GM23338 (cell line): ENCODE results near the gene DUSP7. TPM values are rescaled to one million over a fixed set of nuclear protein-coding genes. Genes with fewer than 3 reads are reported as not detected.
A peak's percentile ranks its signal among the peaks of the same experiment; 100 is the strongest.

ENCODE experiments used
- ATAC-seq: fragments of 200-7000 bp; cut with Tn5 transposase; 3 replicates; pipeline ENCODE4 v1.9.1; 2020
- DNase-seq: peaks from one replicate; pipeline ENCODE4 v3.0.0-alpha.2; 2015; ENCODE audit warnings: low spot score
- H2AFZ ChIP-seq: fragments of 200-600 bp; sonication (generic); 2 replicates; pipeline ENCODE4 v1.8.0; 2016; ENCODE audit warnings: antibody characterized with exemption, mild to moderate bottlenecking, moderate library complexity
- H3F3A ChIP-seq: fragments of 200-600 bp; sonication (generic); replicated peaks from 2 replicates; pipeline ENCODE4 v1.8.0; 2017; ENCODE audit warnings: antibody characterized with exemption, mixed run types, low read depth
- H3K27ac ChIP-seq: fragments of 200-600 bp; sonication (generic); 2 replicates; pipeline ENCODE4 v1.6.1; 2016; ENCODE audit warnings: low read depth
- H3K27me3 ChIP-seq: fragments of 200-600 bp; sonication (generic); 2 replicates; pipeline ENCODE4 v1.8.0; 2016; ENCODE audit warnings: mild to moderate bottlenecking, mixed run types, moderate library complexity; ENCODE audit not compliant: insufficient read depth
- H3K36me3 ChIP-seq: fragments of 200-600 bp; sonication (generic); 2 replicates; pipeline ENCODE4 v1.8.0; 2016; ENCODE audit warnings: mild to moderate bottlenecking; ENCODE audit not compliant: insufficient read depth
- H3K4me1 ChIP-seq: fragments of 200-600 bp; sonication (generic); 2 replicates; pipeline ENCODE4 v1.8.0; 2016; ENCODE audit warnings: mild to moderate bottlenecking, moderate library complexity; ENCODE audit not compliant: insufficient read depth
- H3K4me2 ChIP-seq: fragments of 200-600 bp; sonication (generic); 2 replicates; pipeline ENCODE4 v1.7.1; 2017; ENCODE audit warnings: mixed run types
- H3K4me3 ChIP-seq: fragments of 200-600 bp; sonication (generic); 2 replicates; pipeline ENCODE4 v1.6.1; 2016; ENCODE audit warnings: mixed run types
- H3K79me2 ChIP-seq: fragments of 200-600 bp; sonication (generic); replicated peaks from 2 replicates; pipeline ENCODE4 v1.8.0; 2017; ENCODE audit warnings: mild to moderate bottlenecking; ENCODE audit not compliant: insufficient read depth
- H3K9me2 ChIP-seq: fragments of 200-600 bp; sonication (generic); 2 replicates; pipeline ENCODE4 v1.8.0; 2017; ENCODE audit not compliant: insufficient read depth
- H4K20me1 ChIP-seq: fragments of 200-600 bp; sonication (generic); replicated peaks from 2 replicates; pipeline ENCODE4 v1.8.0; 2017; ENCODE audit warnings: mild to moderate bottlenecking; ENCODE audit not compliant: insufficient read depth
- H3K27ac Mint-ChIP-seq: 2 replicates; pipeline ENCODE4 v1.8.0; 2020; ENCODE audit warnings: inconsistent platforms, mild to moderate bottlenecking, moderate library complexity, mixed read lengths
- H3K27me3 Mint-ChIP-seq: 3 replicates; pipeline ENCODE4 v1.8.0; 2022; ENCODE audit warnings: low read depth, mild to moderate bottlenecking, moderate library complexity, mixed read lengths, inconsistent platforms; ENCODE audit not compliant: insufficient read depth, poor library complexity
- H3K36me3 Mint-ChIP-seq: 3 replicates; pipeline ENCODE4 v1.8.0; 2021; ENCODE audit warnings: low read depth, mild to moderate bottlenecking, inconsistent platforms, moderate library complexity, mixed read lengths
- H3K4me1 Mint-ChIP-seq: 3 replicates; pipeline ENCODE4 v1.8.0; 2020; ENCODE audit warnings: mild to moderate bottlenecking, inconsistent platforms, mixed read lengths
- H3K4me3 Mint-ChIP-seq: 3 replicates; pipeline ENCODE4 v1.8.0; 2021; ENCODE audit warnings: moderate library complexity, mild to moderate bottlenecking, inconsistent platforms, mixed read lengths
- H3K9me3 Mint-ChIP-seq: 3 replicates; pipeline ENCODE4 v1.8.0; 2020; ENCODE audit warnings: moderate library complexity, mild to moderate bottlenecking, inconsistent platforms, mixed read lengths
- NANOG ChIP-seq: IDR thresholded peaks from 2 replicates; pipeline ENCODE4 v1.6.1; 2016; ENCODE audit warnings: antibody characterized with exemption, borderline replicate concordance
- polyA plus RNA-seq: library from polyadenylated mRNA; unstranded; fragments of >200 nt; fragmentation: Nextera tagmentation; extraction: Ambion mirVana; gene quantifications from 2 replicates; pipeline ENCODE4 v1.2.1, GENCODE V29; 2016
- total RNA-seq: library from RNA; depleted of rRNA; stranded (reverse); fragments of >200 nt; shearing (Covaris generic); gene quantifications from 2 replicates; pipeline ENCODE4 v1.2.3, GENCODE V29; 2014
- TF ChIP-seq, protein P1 (sequence below), 2 experiments: fragments of 200-600 bp in 1 of 2; sonication (generic) in 1 of 2; conservative IDR thresholded peaks; 2 replicates each; pipeline versions ENCODE4 v1.5.1 to v1.6.1; 2016 to 2017; ENCODE audit warnings: antibody characterized with exemption in 2 of 2, low read depth in 2 of 2, mild to moderate bottlenecking in 2 of 2, moderate library complexity in 1 of 2
- TF ChIP-seq, protein P2 (sequence below): fragments of 250-450 bp; sonication (Bioruptor Pico); IDR thresholded peaks from 2 replicates; pipeline ENCODE4 v1.5.0; 2020; ENCODE audit warnings: mild to moderate bottlenecking, moderate library complexity
- TF ChIP-seq, protein P3 (sequence below): IDR thresholded peaks from one replicate; pipeline ENCODE4 v1.6.1; 2018; ENCODE audit warnings: antibody characterized with exemption; ENCODE audit not compliant: unreplicated experiment

DUSP7 gene
- total and polyA plus RNA-seq, 2 experiments from 2014 or later, result 5.6 to 14.7 TPM

DNA sequence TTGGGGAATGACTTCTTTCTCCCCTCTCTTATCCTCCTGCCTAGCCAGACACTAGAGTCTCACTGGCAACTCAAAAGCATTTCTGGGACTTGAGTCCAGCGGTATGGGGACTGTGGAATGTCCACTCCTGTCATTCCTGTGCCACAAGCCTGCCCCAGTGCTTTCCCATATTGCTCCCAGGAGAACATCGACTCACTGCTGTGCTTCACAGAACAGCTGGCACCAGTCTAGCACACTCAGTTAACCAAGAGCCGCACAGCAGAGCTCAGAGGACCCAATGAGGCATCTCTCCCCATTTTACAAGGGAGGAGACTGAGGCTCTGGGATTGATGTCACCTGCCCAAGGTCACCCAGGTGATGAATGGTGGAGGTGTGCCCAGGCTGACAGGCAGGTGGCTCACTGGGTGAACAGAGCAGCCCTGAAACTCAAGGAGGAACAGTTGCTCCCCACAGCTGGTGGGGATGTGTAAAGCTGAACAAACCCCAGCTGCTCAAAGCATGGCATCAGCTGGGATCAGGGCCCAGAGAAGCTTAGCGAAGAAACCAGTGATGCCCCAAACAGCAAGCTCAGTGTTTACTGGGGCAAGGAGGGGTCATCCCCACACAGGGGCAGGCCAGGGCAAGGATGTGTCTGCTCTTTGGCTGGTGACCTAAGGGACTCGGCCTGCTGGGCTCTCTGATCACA is 35.4 kb upstream of the DUSP7 start (continued):
- TF ChIP-seq, protein P1, sequence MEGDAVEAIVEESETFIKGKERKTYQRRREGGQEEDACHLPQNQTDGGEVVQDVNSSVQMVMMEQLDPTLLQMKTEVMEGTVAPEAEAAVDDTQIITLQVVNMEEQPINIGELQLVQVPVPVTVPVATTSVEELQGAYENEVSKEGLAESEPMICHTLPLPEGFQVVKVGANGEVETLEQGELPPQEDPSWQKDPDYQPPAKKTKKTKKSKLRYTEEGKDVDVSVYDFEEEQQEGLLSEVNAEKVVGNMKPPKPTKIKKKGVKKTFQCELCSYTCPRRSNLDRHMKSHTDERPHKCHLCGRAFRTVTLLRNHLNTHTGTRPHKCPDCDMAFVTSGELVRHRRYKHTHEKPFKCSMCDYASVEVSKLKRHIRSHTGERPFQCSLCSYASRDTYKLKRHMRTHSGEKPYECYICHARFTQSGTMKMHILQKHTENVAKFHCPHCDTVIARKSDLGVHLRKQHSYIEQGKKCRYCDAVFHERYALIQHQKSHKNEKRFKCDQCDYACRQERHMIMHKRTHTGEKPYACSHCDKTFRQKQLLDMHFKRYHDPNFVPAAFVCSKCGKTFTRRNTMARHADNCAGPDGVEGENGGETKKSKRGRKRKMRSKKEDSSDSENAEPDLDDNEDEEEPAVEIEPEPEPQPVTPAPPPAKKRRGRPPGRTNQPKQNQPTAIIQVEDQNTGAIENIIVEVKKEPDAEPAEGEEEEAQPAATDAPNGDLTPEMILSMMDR (conservative IDR thresholded peaks at IDR 0.05; ENCODE audit: low read depth in 2 of 2), result no peak
- TF ChIP-seq, protein P2, sequence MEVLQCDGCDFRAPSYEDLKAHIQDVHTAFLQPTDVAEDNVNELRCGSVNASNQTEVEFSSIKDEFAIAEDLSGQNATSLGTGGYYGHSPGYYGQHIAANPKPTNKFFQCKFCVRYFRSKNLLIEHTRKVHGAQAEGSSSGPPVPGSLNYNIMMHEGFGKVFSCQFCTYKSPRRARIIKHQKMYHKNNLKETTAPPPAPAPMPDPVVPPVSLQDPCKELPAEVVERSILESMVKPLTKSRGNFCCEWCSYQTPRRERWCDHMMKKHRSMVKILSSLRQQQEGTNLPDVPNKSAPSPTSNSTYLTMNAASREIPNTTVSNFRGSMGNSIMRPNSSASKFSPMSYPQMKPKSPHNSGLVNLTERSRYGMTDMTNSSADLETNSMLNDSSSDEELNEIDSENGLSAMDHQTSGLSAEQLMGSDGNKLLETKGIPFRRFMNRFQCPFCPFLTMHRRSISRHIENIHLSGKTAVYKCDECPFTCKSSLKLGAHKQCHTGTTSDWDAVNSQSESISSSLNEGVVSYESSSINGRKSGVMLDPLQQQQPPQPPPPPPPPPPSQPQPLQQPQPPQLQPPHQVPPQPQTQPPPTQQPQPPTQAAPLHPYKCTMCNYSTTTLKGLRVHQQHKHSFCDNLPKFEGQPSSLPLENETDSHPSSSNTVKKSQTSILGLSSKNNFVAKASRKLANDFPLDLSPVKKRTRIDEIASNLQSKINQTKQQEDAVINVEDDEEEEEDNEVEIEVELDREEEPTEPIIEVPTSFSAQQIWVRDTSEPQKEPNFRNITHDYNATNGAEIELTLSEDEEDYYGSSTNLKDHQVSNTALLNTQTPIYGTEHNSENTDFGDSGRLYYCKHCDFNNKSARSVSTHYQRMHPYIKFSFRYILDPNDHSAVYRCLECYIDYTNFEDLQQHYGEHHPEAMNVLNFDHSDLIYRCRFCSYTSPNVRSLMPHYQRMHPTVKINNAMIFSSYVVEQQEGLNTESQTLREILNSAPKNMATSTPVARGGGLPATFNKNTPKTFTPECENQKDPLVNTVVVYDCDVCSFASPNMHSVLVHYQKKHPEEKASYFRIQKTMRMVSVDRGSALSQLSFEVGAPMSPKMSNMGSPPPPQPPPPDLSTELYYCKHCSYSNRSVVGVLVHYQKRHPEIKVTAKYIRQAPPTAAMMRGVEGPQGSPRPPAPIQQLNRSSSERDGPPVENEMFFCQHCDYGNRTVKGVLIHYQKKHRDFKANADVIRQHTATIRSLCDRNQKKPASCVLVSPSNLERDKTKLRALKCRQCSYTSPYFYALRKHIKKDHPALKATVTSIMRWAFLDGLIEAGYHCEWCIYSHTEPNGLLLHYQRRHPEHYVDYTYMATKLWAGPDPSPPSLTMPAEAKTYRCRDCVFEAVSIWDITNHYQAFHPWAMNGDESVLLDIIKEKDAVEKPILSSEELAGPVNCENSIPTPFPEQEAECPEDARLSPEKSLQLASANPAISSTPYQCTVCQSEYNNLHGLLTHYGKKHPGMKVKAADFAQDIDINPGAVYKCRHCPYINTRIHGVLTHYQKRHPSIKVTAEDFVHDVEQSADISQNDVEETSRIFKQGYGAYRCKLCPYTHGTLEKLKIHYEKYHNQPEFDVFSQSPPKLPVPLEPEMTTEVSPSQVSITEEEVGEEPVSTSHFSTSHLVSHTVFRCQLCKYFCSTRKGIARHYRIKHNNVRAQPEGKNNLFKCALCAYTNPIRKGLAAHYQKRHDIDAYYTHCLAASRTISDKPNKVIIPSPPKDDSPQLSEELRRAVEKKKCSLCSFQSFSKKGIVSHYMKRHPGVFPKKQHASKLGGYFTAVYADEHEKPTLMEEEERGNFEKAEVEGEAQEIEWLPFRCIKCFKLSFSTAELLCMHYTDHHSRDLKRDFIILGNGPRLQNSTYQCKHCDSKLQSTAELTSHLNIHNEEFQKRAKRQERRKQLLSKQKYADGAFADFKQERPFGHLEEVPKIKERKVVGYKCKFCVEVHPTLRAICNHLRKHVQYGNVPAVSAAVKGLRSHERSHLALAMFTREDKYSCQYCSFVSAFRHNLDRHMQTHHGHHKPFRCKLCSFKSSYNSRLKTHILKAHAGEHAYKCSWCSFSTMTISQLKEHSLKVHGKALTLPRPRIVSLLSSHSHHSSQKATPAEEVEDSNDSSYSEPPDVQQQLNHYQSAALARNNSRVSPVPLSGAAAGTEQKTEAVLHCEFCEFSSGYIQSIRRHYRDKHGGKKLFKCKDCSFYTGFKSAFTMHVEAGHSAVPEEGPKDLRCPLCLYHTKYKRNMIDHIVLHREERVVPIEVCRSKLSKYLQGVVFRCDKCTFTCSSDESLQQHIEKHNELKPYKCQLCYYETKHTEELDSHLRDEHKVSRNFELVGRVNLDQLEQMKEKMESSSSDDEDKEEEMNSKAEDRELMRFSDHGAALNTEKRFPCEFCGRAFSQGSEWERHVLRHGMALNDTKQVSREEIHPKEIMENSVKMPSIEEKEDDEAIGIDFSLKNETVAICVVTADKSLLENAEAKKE, result no peak
- TF ChIP-seq NANOG, result no peak

DNA sequence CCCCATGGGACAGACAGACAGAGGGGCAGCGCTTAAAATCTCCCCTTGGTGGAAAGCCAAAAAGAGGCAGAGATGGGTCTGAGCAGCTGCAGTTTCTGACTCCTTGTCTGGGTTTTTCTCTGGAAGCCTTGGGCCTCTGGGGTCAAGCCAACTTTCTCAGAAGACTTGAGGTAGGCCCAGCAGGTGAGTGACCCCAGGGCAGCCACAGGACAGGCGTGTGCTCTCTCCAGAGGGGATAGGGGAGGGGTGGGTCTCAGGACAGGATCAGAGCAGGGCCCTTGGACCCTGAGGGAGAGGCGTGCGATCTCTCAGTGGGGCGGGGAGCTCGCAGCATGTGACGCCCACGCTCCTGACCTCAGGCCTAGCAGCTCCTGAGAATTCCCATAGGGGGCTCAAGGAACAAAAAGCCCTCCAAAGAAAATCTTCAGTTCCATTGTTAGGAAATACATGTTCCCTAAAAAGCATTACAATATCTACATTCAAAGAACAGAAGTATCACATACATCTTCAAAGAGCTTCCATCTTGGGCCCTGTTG is 34.6 kb upstream of the DUSP7 start:
- Histone ChIP-seq H3K27ac (no peak overlapping the region), H3K4me1 (no peaks in the 10 kb centered on the region), H3F3A (no peaks in the 10 kb centered on the region), H3K27me3 (no peaks in the 10 kb centered on the region), H3K79me2 (no peaks in the 10 kb centered on the region), H3K4me3 (no peak overlapping the region), H3K4me2 (no peak overlapping the region), H2AFZ (no peak overlapping the region), H3K36me3 (no peaks in the 10 kb centered on the region; the same call in 1 of the 2 replicates), H4K20me1 (no peaks in the 10 kb centered on the region; the same call in 1 of the 2 replicates), H3K9me2 (no peaks in the 10 kb centered on the region)
- TF ChIP-seq, protein P3, sequence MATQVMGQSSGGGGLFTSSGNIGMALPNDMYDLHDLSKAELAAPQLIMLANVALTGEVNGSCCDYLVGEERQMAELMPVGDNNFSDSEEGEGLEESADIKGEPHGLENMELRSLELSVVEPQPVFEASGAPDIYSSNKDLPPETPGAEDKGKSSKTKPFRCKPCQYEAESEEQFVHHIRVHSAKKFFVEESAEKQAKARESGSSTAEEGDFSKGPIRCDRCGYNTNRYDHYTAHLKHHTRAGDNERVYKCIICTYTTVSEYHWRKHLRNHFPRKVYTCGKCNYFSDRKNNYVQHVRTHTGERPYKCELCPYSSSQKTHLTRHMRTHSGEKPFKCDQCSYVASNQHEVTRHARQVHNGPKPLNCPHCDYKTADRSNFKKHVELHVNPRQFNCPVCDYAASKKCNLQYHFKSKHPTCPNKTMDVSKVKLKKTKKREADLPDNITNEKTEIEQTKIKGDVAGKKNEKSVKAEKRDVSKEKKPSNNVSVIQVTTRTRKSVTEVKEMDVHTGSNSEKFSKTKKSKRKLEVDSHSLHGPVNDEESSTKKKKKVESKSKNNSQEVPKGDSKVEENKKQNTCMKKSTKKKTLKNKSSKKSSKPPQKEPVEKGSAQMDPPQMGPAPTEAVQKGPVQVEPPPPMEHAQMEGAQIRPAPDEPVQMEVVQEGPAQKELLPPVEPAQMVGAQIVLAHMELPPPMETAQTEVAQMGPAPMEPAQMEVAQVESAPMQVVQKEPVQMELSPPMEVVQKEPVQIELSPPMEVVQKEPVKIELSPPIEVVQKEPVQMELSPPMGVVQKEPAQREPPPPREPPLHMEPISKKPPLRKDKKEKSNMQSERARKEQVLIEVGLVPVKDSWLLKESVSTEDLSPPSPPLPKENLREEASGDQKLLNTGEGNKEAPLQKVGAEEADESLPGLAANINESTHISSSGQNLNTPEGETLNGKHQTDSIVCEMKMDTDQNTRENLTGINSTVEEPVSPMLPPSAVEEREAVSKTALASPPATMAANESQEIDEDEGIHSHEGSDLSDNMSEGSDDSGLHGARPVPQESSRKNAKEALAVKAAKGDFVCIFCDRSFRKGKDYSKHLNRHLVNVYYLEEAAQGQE, result no peak
- TF ChIP-seq, protein P1 (conservative IDR thresholded peaks at IDR 0.05; ENCODE audit: low read depth in 2 of 2), result 0 out of 4 replicates have a peak, but pooled peaks of 1 of the 2 experiments have one; percentile 10
- peak; percentile 86 for ATAC-seq
- Mint-ChIP-seq H3K27ac (no peak overlapping the region), H3K4me1 (peaks cover 18% of the 10 kb centered on the region; the same call in 2 of the 3 replicates), H3K27me3 (peaks cover 4% of the 10 kb centered on the region), H3K36me3 (peaks cover 9% of the 10 kb centered on the region; the same call in 2 of the 3 replicates), H3K9me3 (no peaks in the 10 kb centered on the region), H3K4me3 (no peak overlapping the region)
- peak; percentile 41 for DNase-seq
